BE2C (cell line): ENCODE measurements around the gene TIAM2.
"Not testable (repeated sequence)": the region's sequence is repeated elsewhere in the genome, so short reads cannot be mapped to it uniquely, and the experiment has no call there.

Experiments used
- DNase-seq: peaks from one replicate; pipeline ENCODE4 v3.0.0-alpha.2; 2020
- H3K27me3 ChIP-seq: fragments of 250-450 bp; sonication (Bioruptor Pico); 2 replicates; pipeline ENCODE4 v1.5.1; 2020; ENCODE audit warnings: mild to moderate bottlenecking
- H3K36me3 ChIP-seq: fragments of 250-450 bp; sonication (Bioruptor Pico); 2 replicates; pipeline ENCODE4 v1.5.1; 2020; ENCODE audit warnings: mild to moderate bottlenecking
- H3K4me1 ChIP-seq: fragments of 250-450 bp; sonication (Bioruptor Pico); 2 replicates; pipeline ENCODE4 v1.5.1; 2020
- H3K4me3 ChIP-seq: 2 replicates; pipeline ENCODE4 v1.5.1; 2011; ENCODE audit warnings: low read depth, low read length
- H3K9me3 ChIP-seq: fragments of 250-450 bp; sonication (Bioruptor Pico); 2 replicates; pipeline ENCODE4 v1.5.1; 2020
- CTCF ChIP-seq: IDR thresholded peaks from 2 replicates; pipeline ENCODE4 v1.5.1; 2012; ENCODE audit warnings: mild to moderate bottlenecking, low read depth, low read length

TIAM2 gene

GRCh38 chr6:155227046-155227445 lies 231.9 kb downstream of the TIAM2 start:
- Histone ChIP-seq H3K9me3 (no peaks in the 10 kb centered on the region), H3K4me1 (no peaks in the 10 kb centered on the region), H3K27me3 (no peaks in the 10 kb centered on the region), H3K36me3 (no peaks in the 10 kb centered on the region), H3K4me3 (no peak overlapping the region)
- TF ChIP-seq CTCF = no peak
- DNase-seq = no peak

- H3K9me3 ChIP-seq = no peaks in the 10 kb centered on the region
- H3K4me3 ChIP-seq = no peak overlapping the region
- DNase-seq = no peak
- no peaks in the 10 kb centered on the region for H3K4me1 ChIP-seq
- no peaks in the 10 kb centered on the region for H3K36me3 ChIP-seq
- no peaks in the 10 kb centered on the region for H3K27me3 ChIP-seq
- TF ChIP-seq CTCF = no peak
These were observed 233.5 kb downstream of the TIAM2 start for GRCh38 chr6:155228546-155229166.

GRCh38 chr6:155230975-155231374 lies 235.9 kb downstream of the TIAM2 start:
- not testable (repeated sequence) for DNase-seq, H3K36me3 ChIP-seq, H3K9me3 ChIP-seq, H3K4me1 ChIP-seq, H3K27me3 ChIP-seq, H3K4me3 ChIP-seq

GRCh38 chr6:155232848-155233247 lies 237.7 kb downstream of the TIAM2 start:
- Histone ChIP-seq H3K27me3 (no peaks in the 10 kb centered on the region), H3K36me3 (no peaks in the 10 kb centered on the region), H3K9me3 (no peaks in the 10 kb centered on the region), H3K4me1 (no peaks in the 10 kb centered on the region), H3K4me3 (no peak overlapping the region)
- DNase-seq = no peak
- no peak for TF ChIP-seq CTCF

GRCh38 chr6:155234167-155234566 lies 239.1 kb downstream of the TIAM2 start:
- H3K4me3 ChIP-seq = no peak overlapping the region
- no peak for TF ChIP-seq CTCF
- no peak for DNase-seq
- H3K9me3 ChIP-seq = no peaks in the 10 kb centered on the region
- no peaks in the 10 kb centered on the region for H3K4me1 ChIP-seq
- no peaks in the 10 kb centered on the region for H3K36me3 ChIP-seq
- H3K27me3 ChIP-seq = no peaks in the 10 kb centered on the region

GRCh38 chr6:155234687-155235086 lies 239.6 kb downstream of the TIAM2 start:
- no peak for DNase-seq
- no peaks in the 10 kb centered on the region for H3K4me1 ChIP-seq
- no peak overlapping the region for H3K4me3 ChIP-seq
- no peaks in the 10 kb centered on the region for H3K36me3 ChIP-seq
- no peaks in the 10 kb centered on the region for H3K9me3 ChIP-seq
- H3K27me3 ChIP-seq = no peaks in the 10 kb centered on the region
- TF ChIP-seq CTCF = no peak

GRCh38 chr6:155235087-155235486 lies 240.0 kb downstream of the TIAM2 start:
- H3K27me3 ChIP-seq = no peaks in the 10 kb centered on the region
- H3K9me3 ChIP-seq = no peaks in the 10 kb centered on the region
- H3K36me3 ChIP-seq = no peaks in the 10 kb centered on the region
- TF ChIP-seq CTCF = no peak
- H3K4me1 ChIP-seq = no peaks in the 10 kb centered on the region
- DNase-seq = no peak
- no peak overlapping the region for H3K4me3 ChIP-seq
